WTC11 (cell line): ENCODE data around the gene PRSS48. TPM values are rescaled to one million over a fixed set of nuclear protein-coding genes. Genes with fewer than 3 reads are reported as not detected.

ENCODE experiments used
- ATAC-seq: fragments of 200-7000 bp; cut with Tn5 transposase; 2 replicates; pipeline ENCODE4 v1.10.0; 2021; ENCODE audit warnings: mild to moderate bottlenecking, moderate library complexity
- CTCF ChIA-PET: fragments of 300-600 bp; sonication (Branson Sonifier 250); formaldehyde crosslinking; loops from one replicate; lab custom pipeline; 2021; ENCODE audit warnings: antibody characterized with exemption; lab: Charles Lee
- POLR2A ChIA-PET: fragments of 350-600 bp; sonication (Branson Sonifier 250); formaldehyde crosslinking; loops from one replicate; lab custom pipeline; 2021; ENCODE audit warnings: antibody characterized with exemption; lab: Charles Lee
- DNase-seq: peaks from one replicate; pipeline ENCODE4 v3.0.0; 2021; ENCODE audit warnings: low spot score
- H3K27ac Mint-ChIP-seq: 2 replicates; pipeline ENCODE4 v1.8.0; 2021; ENCODE audit warnings: mixed read lengths
- H3K27me3 Mint-ChIP-seq: 2 replicates; pipeline ENCODE4 v1.8.0; 2021; ENCODE audit warnings: low read depth, mild to moderate bottlenecking, moderate library complexity, mixed read lengths
- H3K36me3 Mint-ChIP-seq: 2 replicates; pipeline ENCODE4 v1.8.0; 2021; ENCODE audit warnings: mixed read lengths
- H3K4me1 Mint-ChIP-seq: 2 replicates; pipeline ENCODE4 v1.8.0; 2022; ENCODE audit warnings: mixed read lengths
- H3K4me3 Mint-ChIP-seq: 2 replicates; pipeline ENCODE4 v1.8.0; 2021; ENCODE audit warnings: mild to moderate bottlenecking, moderate library complexity, mixed read lengths
- H3K9me3 Mint-ChIP-seq: 2 replicates; pipeline ENCODE4 v1.8.0; 2021; ENCODE audit warnings: mixed read lengths
- E2F1 ChIP-seq: sonication (generic); formaldehyde crosslinking; IDR thresholded peaks from 2 replicates; pipeline ENCODE4 v1.8.0; 2022; ENCODE audit warnings: mild to moderate bottlenecking, missing genetic modification reagents
- E2F5 ChIP-seq: sonication (generic); formaldehyde crosslinking; IDR thresholded peaks from 2 replicates; pipeline ENCODE4 v1.8.1; 2022; ENCODE audit warnings: mild to moderate bottlenecking, moderate library complexity, missing genetic modification reagents
- FOXJ3 ChIP-seq: sonication (generic); formaldehyde crosslinking; IDR thresholded peaks from 2 replicates; pipeline ENCODE4 v1.9.0; 2021; ENCODE audit warnings: missing genetic modification reagents, mild to moderate bottlenecking, borderline replicate concordance
- FOXP4 ChIP-seq: sonication (generic); formaldehyde crosslinking; IDR thresholded peaks from 2 replicates; pipeline ENCODE4 v1.8.0; 2022; ENCODE audit warnings: mild to moderate bottlenecking, missing genetic modification reagents
- GTF2I ChIP-seq: fragments of 250-450 bp; sonication (Bioruptor Pico); conservative IDR thresholded peaks from 2 replicates; pipeline ENCODE4 v1.4.0; 2021; ENCODE audit warnings: mild to moderate bottlenecking
- HMGA2 ChIP-seq: fragments of 250-450 bp; sonication (Bioruptor Pico); IDR thresholded peaks from 2 replicates; pipeline ENCODE4 v1.4.0; 2021; ENCODE audit warnings: mild to moderate bottlenecking, moderate library complexity
- IRF1 ChIP-seq: sonication (generic); formaldehyde crosslinking; IDR thresholded peaks from 2 replicates; pipeline ENCODE4 v1.8.0; 2023; ENCODE audit warnings: missing genetic modification reagents
- PREB ChIP-seq: sonication (generic); formaldehyde crosslinking; IDR thresholded peaks from 2 replicates; pipeline ENCODE4 v1.8.1; 2022; ENCODE audit warnings: mild to moderate bottlenecking, missing genetic modification reagents, moderate library complexity, borderline replicate concordance
- PRRX2 ChIP-seq: fragments of 250-450 bp; sonication (Bioruptor Pico); IDR thresholded peaks from 2 replicates; pipeline ENCODE4 v1.8.0; 2021; ENCODE audit warnings: mild to moderate bottlenecking
- SMAD4 ChIP-seq: sonication (generic); formaldehyde crosslinking; IDR thresholded peaks from 2 replicates; pipeline ENCODE4 v1.8.0; 2022; ENCODE audit warnings: mild to moderate bottlenecking, missing genetic modification reagents
- SOX15 ChIP-seq: fragments of 250-450 bp; sonication (Bioruptor Pico); IDR thresholded peaks from 2 replicates; pipeline ENCODE4 v1.9.0; 2021; ENCODE audit warnings: mild to moderate bottlenecking
- STAT6 ChIP-seq: sonication (generic); formaldehyde crosslinking; conservative IDR thresholded peaks from 2 replicates; pipeline ENCODE4 v1.8.1; 2023; ENCODE audit warnings: mild to moderate bottlenecking, low read depth, missing genetic modification reagents, moderate library complexity
- TEAD4 ChIP-seq: sonication (generic); formaldehyde crosslinking; IDR thresholded peaks from 2 replicates; pipeline ENCODE4 v1.8.0; 2022; ENCODE audit warnings: mild to moderate bottlenecking, missing genetic modification reagents
- ZNF317 ChIP-seq: sonication (generic); formaldehyde crosslinking; IDR thresholded peaks from 2 replicates; pipeline ENCODE4 v1.8.1; 2023; ENCODE audit warnings: low read depth, mild to moderate bottlenecking, moderate library complexity, missing genetic modification reagents, borderline replicate concordance
- ZNF396 ChIP-seq: fragments of 250-450 bp; sonication (Bioruptor Pico); IDR thresholded peaks from 2 replicates; pipeline ENCODE4 v1.8.0; 2021; ENCODE audit warnings: mild to moderate bottlenecking, moderate library complexity, borderline replicate concordance
- ZNF532 ChIP-seq: fragments of 250-450 bp; sonication (Bioruptor Pico); IDR thresholded peaks from 2 replicates; pipeline ENCODE4 v1.9.0; 2021; ENCODE audit warnings: mild to moderate bottlenecking, borderline replicate concordance
- total RNA-seq: library from RNA; stranded (reverse); gene quantifications from 3 replicates; pipeline ENCODE4 v1.2.3, GENCODE V29; 2021

PRSS48 gene
- total RNA-seq, 1 experiment from 2014 or later: not detected

GRCh38 chr4:151284534-151285245 lies 7.7 kb downstream of the PRSS48 start (continued):
- TF ChIP-seq STAT6 (CRISPR knock-in tag) (no peak), E2F5 (no peak)

GRCh38 chr4:151287409-151287808 lies 10.4 kb downstream of the PRSS48 start:
- no peak overlapping the region for H3K4me3 Mint-ChIP-seq
- CTCF ChIA-PET: interaction anchor here (3.4 kb wide), 1 partner anchor 11 kb away, joined by 24 read pairs; the partner anchor contains the start of gene PRSS48
- ATAC-seq: no peak
- TF ChIP-seq ZNF396 (CRISPR knock-in tag) (no peak), FOXP4 (no peak), SOX15 (no peak), TEAD4 (CRISPR knock-in tag) (no peak), FOXJ3 (CRISPR knock-in tag) (no peak)
- TF ChIP-seq, all 79 proteins: peak for 0
- DNase-seq: no peak
- POLR2A ChIA-PET: no interaction called here
- H3K27ac Mint-ChIP-seq: no peak overlapping the region
- peaks cover 8% of the 10 kb centered on the region for H3K9me3 Mint-ChIP-seq
- peaks cover 8% of the 10 kb centered on the region for H3K36me3 Mint-ChIP-seq
- peaks cover 41% of the 10 kb centered on the region for H3K4me1 Mint-ChIP-seq
- H3K27me3 Mint-ChIP-seq: no peaks in the 10 kb centered on the region

GRCh38 chr4:151291485-151291884 lies 14.5 kb downstream of the PRSS48 start:
- H3K4me1 Mint-ChIP-seq: peaks cover 32% of the 10 kb centered on the region
- DNase-seq: no peak
- H3K9me3 Mint-ChIP-seq: peaks cover 8% of the 10 kb centered on the region
- H3K4me3 Mint-ChIP-seq: no peak overlapping the region
- no peaks in the 10 kb centered on the region for H3K27me3 Mint-ChIP-seq
- CTCF ChIA-PET: interaction anchor here (1.3 to 1.9 kb wide), 2 partner anchors 15 to 174 kb away, joined by 5 to 6 read pairs; partner anchors contain the start of gene PRSS48
- H3K36me3 Mint-ChIP-seq: peaks cover 8% of the 10 kb centered on the region
- POLR2A ChIA-PET: no interaction called here
- no peak overlapping the region; the same call in 1 of the 2 replicates for H3K27ac Mint-ChIP-seq
- ATAC-seq: no peak
- TF ChIP-seq SMAD4 (CRISPR knock-in tag): no peak
- no peak for TF ChIP-seq ZNF317 (CRISPR knock-in tag)
- no peak for TF ChIP-seq PREB
- no peak for TF ChIP-seq GTF2I (CRISPR knock-in tag)
- TF ChIP-seq HMGA2: no peak
- TF ChIP-seq E2F1 (CRISPR knock-in tag): no peak
- no peak for TF ChIP-seq IRF1 (CRISPR knock-in tag)
- no peak for TF ChIP-seq ZNF532 (CRISPR knock-in tag)
- TF ChIP-seq PRRX2 (CRISPR knock-in tag): no peak
